H1 (cell line): ENCODE results near the gene KCNC3. TPM values are rescaled to one million over a fixed set of nuclear protein-coding genes. Genes with fewer than 3 reads are reported as not detected.

Source experiments
- CTCF ChIA-PET: fragments of 300-600 bp; sonication (Branson Sonifier 250); formaldehyde crosslinking; loops from one replicate; lab custom pipeline; 2021; ENCODE audit not compliant: partially characterized antibody; lab: Charles Lee
- POLR2A ChIA-PET: fragments of 300-600 bp; sonication (Branson Sonifier 250); formaldehyde crosslinking; loops from one replicate; lab custom pipeline; 2021; ENCODE audit warnings: inconsistent platforms; ENCODE audit not compliant: partially characterized antibody; lab: Charles Lee
- DNase-seq, 2 experiments: peaks; one replicate each; pipeline versions ENCODE4 v3.0.0 to v3.0.0-alpha.2; 2010 to 2022; ENCODE audit warnings: low spot score in 2 of 2, low read depth in 1 of 2, mixed read lengths in 1 of 2
- FAIRE-seq: peaks from 2 replicates; lab custom pipeline; 2011; peaks lifted over from hg19 to GRCh38; lab: Jason Lieb, UNC
- H2AFZ ChIP-seq: 2 replicates; pipeline ENCODE4 v1.8.1; 2012; ENCODE audit warnings: low read length, inconsistent platforms
- H2AK5ac ChIP-seq: 2 replicates; pipeline ENCODE4 v1.6.1; 2013; ENCODE audit warnings: low read depth, low read length
- H2BK120ac ChIP-seq: replicated peaks from 2 replicates; pipeline ENCODE3; 2013; ENCODE audit warnings: low read depth, low read length, inconsistent platforms
- H2BK12ac ChIP-seq: 2 replicates; pipeline ENCODE4 v1.6.1; 2013; ENCODE audit warnings: low read depth, low read length
- H2BK15ac ChIP-seq: 2 replicates; pipeline ENCODE4 v1.6.1; 2013; ENCODE audit warnings: low read length
- H2BK20ac ChIP-seq: 2 replicates; pipeline ENCODE4 v1.6.1; 2013; ENCODE audit warnings: low read length
- H2BK5ac ChIP-seq: 2 replicates; pipeline ENCODE4 v1.6.1; 2013; ENCODE audit warnings: low read depth, low read length
- H3K14ac ChIP-seq: 2 replicates; pipeline ENCODE4 v1.6.1; 2013; ENCODE audit warnings: inconsistent platforms; ENCODE audit not compliant: insufficient read length
- H3K18ac ChIP-seq: 2 replicates; pipeline ENCODE4 v1.6.1; 2013; ENCODE audit warnings: low read length; ENCODE audit errors: extremely low read depth
- H3K23ac ChIP-seq: 2 replicates; pipeline ENCODE4 v1.6.1; 2013; ENCODE audit warnings: inconsistent platforms; ENCODE audit not compliant: insufficient read length
- H3K23me2 ChIP-seq: 2 replicates; pipeline ENCODE4 v1.6.1; 2013; ENCODE audit warnings: low read depth, low read length
- H3K27ac ChIP-seq: 2 replicates; pipeline ENCODE4 v1.6.1; 2011; ENCODE audit warnings: low read depth, low read length, inconsistent platforms
- H3K27me3 ChIP-seq, 4 experiments: replicated peaks in 1 of 4; 1 replicate in 1 of 4; 2 replicates in 3 of 4; pipeline versions ENCODE4 v1.6.1 to v1.8.1; 2011 to 2013; ENCODE audit warnings: low read length in 3 of 4, mild to moderate bottlenecking in 3 of 4, inconsistent platforms in 2 of 4, mixed read lengths in 2 of 4, moderate library complexity in 1 of 4; ENCODE audit not compliant: control insufficient read depth in 3 of 4, insufficient read depth in 3 of 4; ENCODE audit errors: extremely low read depth in 1 of 4
- H3K36me3 ChIP-seq, 4 experiments: 2 replicates each; pipeline versions ENCODE4 v1.6.1 to v1.8.1; 2011 to 2013; ENCODE audit warnings: mild to moderate bottlenecking in 4 of 4, low read length in 3 of 4, moderate library complexity in 2 of 4, control low read depth in 1 of 4, inconsistent platforms in 1 of 4; ENCODE audit not compliant: insufficient read depth in 4 of 4, control insufficient read depth in 2 of 4
- H3K4ac ChIP-seq: replicated peaks from 2 replicates; pipeline ENCODE3; 2013; ENCODE audit warnings: low read length, low read depth, mixed read lengths, inconsistent platforms; ENCODE audit not compliant: insufficient read length
- H3K4me1 ChIP-seq, 4 experiments: replicated peaks in 1 of 4; 1 replicate in 1 of 4; 2 replicates in 3 of 4; pipeline versions ENCODE4 v1.6.1 to v1.8.1; 2011 to 2013; ENCODE audit warnings: low read length in 3 of 4, inconsistent platforms in 2 of 4, mixed read lengths in 1 of 4; ENCODE audit not compliant: insufficient read depth in 4 of 4, control insufficient read depth in 3 of 4
- H3K4me2 ChIP-seq, 2 experiments: 2 replicates each; pipeline versions ENCODE4 v1.6.1 to v1.8.1; 2011 to 2013; ENCODE audit warnings: low read depth in 2 of 2, low read length in 2 of 2, control low read depth in 1 of 2, inconsistent platforms in 1 of 2, mild to moderate bottlenecking in 1 of 2; ENCODE audit not compliant: insufficient read depth in 1 of 2
- H3K4me3 ChIP-seq, 4 experiments: fragments of 200-600, 300-600 bp in 1 of 4; sonication (generic), shearing (Covaris generic), sonication (Bioruptor Twin) in 1 of 4; 2 replicates each; pipeline versions ENCODE4 v1.5.1 to v1.8.1; 2011 to 2016; ENCODE audit warnings: low read length in 4 of 4, low read depth in 3 of 4, control low read depth in 2 of 4, inconsistent platforms in 2 of 4, mild to moderate bottlenecking in 2 of 4, mixed read lengths in 1 of 4, moderate library complexity in 1 of 4; ENCODE audit not compliant: insufficient read depth in 2 of 4; ENCODE audit errors: extremely low read depth in 1 of 4
- H3K56ac ChIP-seq: replicated peaks from 2 replicates; pipeline ENCODE3; 2013; ENCODE audit warnings: low read depth, mild to moderate bottlenecking, mixed read lengths, low read length, inconsistent platforms; ENCODE audit not compliant: insufficient read length
- H3K79me1 ChIP-seq: 2 replicates; pipeline ENCODE4 v1.6.1; 2013; ENCODE audit warnings: low read depth, low read length, control low read depth
- H3K79me2 ChIP-seq, 2 experiments: 2 replicates each; pipeline versions ENCODE4 v1.6.1 to v1.8.1; 2012 to 2013; ENCODE audit warnings: low read length in 2 of 2, mild to moderate bottlenecking in 2 of 2, inconsistent platforms in 1 of 2; ENCODE audit not compliant: insufficient read depth in 2 of 2, control insufficient read depth in 1 of 2
- H3K9ac ChIP-seq, 4 experiments: replicated peaks in 1 of 4; 1 replicate in 1 of 4; 2 replicates in 3 of 4; pipeline versions ENCODE4 v1.6.1 to v1.8.1; 2011 to 2013; ENCODE audit warnings: low read depth in 3 of 4, low read length in 3 of 4, control low read depth in 2 of 4, mild to moderate bottlenecking in 2 of 4, moderate library complexity in 2 of 4, inconsistent platforms in 1 of 4; ENCODE audit errors: extremely low read depth in 1 of 4
- H3K9me3 ChIP-seq, 2 experiments: 2 replicates each; pipeline versions ENCODE4 v1.6.1 to v1.8.1; 2012 to 2013; ENCODE audit warnings: mild to moderate bottlenecking in 2 of 2, moderate library complexity in 2 of 2, control low read depth in 1 of 2, inconsistent platforms in 1 of 2, low read depth in 1 of 2, low read length in 1 of 2, mixed read lengths in 1 of 2; ENCODE audit not compliant: insufficient read depth in 2 of 2
- H4K20me1 ChIP-seq, 2 experiments: replicated peaks in 1 of 2; 2 replicates each; pipeline versions ENCODE3 to v1.8.1; 2011 to 2013; ENCODE audit warnings: inconsistent platforms in 2 of 2, low read length in 2 of 2, mild to moderate bottlenecking in 1 of 2; ENCODE audit not compliant: insufficient read depth in 2 of 2, control insufficient read depth in 1 of 2
- H4K5ac ChIP-seq: 2 replicates; pipeline ENCODE4 v1.6.1; 2013; ENCODE audit warnings: low read length, low read depth, mixed read lengths, inconsistent platforms; ENCODE audit not compliant: insufficient read length
- H4K8ac ChIP-seq: 2 replicates; pipeline ENCODE4 v1.8.0; 2013; ENCODE audit warnings: mild to moderate bottlenecking, moderate library complexity, low read length, inconsistent platforms; ENCODE audit not compliant: insufficient read depth; ENCODE audit errors: extremely low read depth
- H4K91ac ChIP-seq: replicated peaks from 2 replicates; pipeline ENCODE3; 2013; ENCODE audit warnings: low read length, mixed read lengths, inconsistent platforms; ENCODE audit not compliant: insufficient read length
- JUN ChIP-seq: IDR thresholded peaks from 2 replicates; pipeline ENCODE4 v1.6.1; 2011; ENCODE audit warnings: low read depth, mild to moderate bottlenecking, improper control_type of control experiment, low read length
- POLR2A ChIP-seq, 2 experiments: IDR thresholded peaks; 1 replicate in 1 of 2; 2 replicates in 1 of 2; pipeline ENCODE4 v1.6.1; 2011; ENCODE audit warnings: low read depth in 2 of 2, low read length in 2 of 2, mild to moderate bottlenecking in 2 of 2; ENCODE audit errors: control extremely low read depth in 1 of 2
- RAD21 ChIP-seq, 2 experiments: IDR thresholded peaks in 1 of 2; conservative IDR thresholded peaks in 1 of 2; 2 replicates each; pipeline ENCODE4 v1.6.1; 2011; ENCODE audit warnings: low read depth in 2 of 2, low read length in 2 of 2, improper control_type of control experiment in 1 of 2, inconsistent platforms in 1 of 2, mild to moderate bottlenecking in 1 of 2, moderate library complexity in 1 of 2
- SAP30 ChIP-seq: fragments of 300-600 bp; sonication (generic); IDR thresholded peaks from 2 replicates; pipeline ENCODE4 v1.7.1; 2012; ENCODE audit warnings: low read length, moderate library complexity, mild to moderate bottlenecking, inconsistent platforms; ENCODE audit not compliant: insufficient read depth, insufficient replicate concordance
- SRF ChIP-seq: IDR thresholded peaks from 2 replicates; pipeline ENCODE4 v1.6.1; 2011; ENCODE audit warnings: mild to moderate bottlenecking, low read depth, low read length, moderate library complexity
- WGBS, 2 experiments: shearing (Covaris generic) in 1 of 2; methylation state at CpG; one replicate each; pipeline versions ENCODE4 v1.1.6 to v1.1.7; 2013 to 2015; ENCODE audit warnings: low lambda C conversion rate in 2 of 2, mixed read lengths in 2 of 2, inconsistent platforms in 1 of 2, low coverage in 1 of 2, missing lambda C conversion rate in 1 of 2; ENCODE audit not compliant: insufficient replicate concordance in 2 of 2, insufficient coverage in 1 of 2, insufficient read length in 1 of 2; ENCODE audit errors: extremely low coverage in 1 of 2, missing lambda C conversion rate in 1 of 2; 5-methylcytosine and 5-hydroxymethylcytosine counted together
- polyA plus RNA-seq, 7 experiments: library from polyadenylated mRNA; depleted of rRNA in 3 of 7; stranded (reverse) in 5 of 7; unstranded in 2 of 7; fragments of >200 nt in 5 of 7; fragments of 200-250 nt in 2 of 7; gene quantifications; 1 replicate in 5 of 7; 2 replicates in 1 of 7; 4 replicates in 1 of 7; pipeline versions ENCODE4 v1.2.1 to v1.2.3, GENCODE V29; 2011 to 2013; ENCODE audit warnings: missing spikeins in 2 of 7, mixed read lengths in 2 of 7
- total RNA-seq: library from RNA; stranded (reverse); fragmentation: NEBNext Ultra II Directional; extraction: Animal tissue kit (Norgen Biotek cat#: 25700); gene quantifications from 2 replicates; pipeline ENCODE4 v1.2.1, GENCODE V29; 2021

KCNC3 gene
- total and polyA plus RNA-seq, 2 of the 8 experiments (the other 6 are each of a cell fraction or from before 2014, with no cell fraction given), result 3.9 to 7.2 TPM

GRCh38 chr19:50281491-50281890 is 47.7 kb downstream of the KCNC3 start:
- Histone ChIP-seq H3K14ac (no peak overlapping the region), H3K56ac (no peak overlapping the region), H3K4me2 (no peak overlapping the region), H3K9ac (no peak overlapping the region), H3K79me2 (no peaks in the 10 kb centered on the region), H2AK5ac (no peak overlapping the region), H2BK120ac (no peak overlapping the region), H2AFZ (no peak overlapping the region), H3K4me3 (no peak overlapping the region), H3K23ac (no peak overlapping the region), H3K4ac (no peak overlapping the region), H3K9me3 (peaks cover 7 to 10% of the 10 kb centered on the region in 2 experiments; a peak in 2 of 4 replicates), H3K36me3 (peaks cover under 1 to 28% (median 13%) of the 10 kb centered on the region in 4 experiments), H2BK20ac (no peak overlapping the region), H4K20me1 (peaks cover 0 to 2% of the 10 kb centered on the region in 2 experiments), H4K91ac (no peak overlapping the region), H3K27ac (no peak overlapping the region), H2BK15ac (no peak overlapping the region), H4K8ac (no peak overlapping the region), H2BK5ac (no peak overlapping the region), H3K4me1 (no peaks in the 10 kb centered on the region), H2BK12ac (no peak overlapping the region), H3K79me1 (no peaks in the 10 kb centered on the region), H3K23me2 (no peaks in the 10 kb centered on the region), H3K18ac (no peak overlapping the region), H3K27me3 (no peaks in the 10 kb centered on the region), H4K5ac (no peak overlapping the region)
- ChIA-PET POLR2A (interaction anchor here (1.3 kb wide), 1 partner anchor 18 kb away, joined by 3 read pairs; no protein-coding TSS in a partner anchor), CTCF (interaction anchor here (1.0 to 3.1 kb wide), 5 partner anchors 9 to 32 kb away, joined by 3 to 16 read pairs (median 4); no protein-coding TSS in a partner anchor)
- DNase-seq (no peak), FAIRE-seq (no peak)
- 94% methylated on average over 12 of the region's 22 CpGs; no CpG with 5 or more reads in 1 of the 2 experiments for WGBS, 2 experiments
- no peak for TF ChIP-seq RAD21 (IDR thresholded peaks at IDR 0.05 in 1 of 2, conservative IDR thresholded peaks at IDR 0.05 in 1 of 2; ENCODE audit: low read depth in 2 of 2, low read length in 2 of 2)
- TF ChIP-seq POLR2A (IDR thresholded peaks at IDR 0.05; ENCODE audit: control extremely low read depth in 1 of 2, low read depth in 2 of 2, low read length in 2 of 2), result no peak
- TF ChIP-seq SRF, result no peak
- TF ChIP-seq SAP30, result no peak
- TF ChIP-seq JUN, result no peak
